ENCODE data around the gene RGL2. TPM values are rescaled to one million over a fixed set of nuclear protein-coding genes. Genes with fewer than 3 reads are reported as not detected.

Gene RGL2
- total RNA-seq, 4 donors from 2014 or later, result 38.2 to 89.3 (median 65.3) TPM

- Histone ChIP-seq H3K27me3 (no peaks in the 10 kb centered on the region), H3K27ac (replicated peaks in 1 of 4) (peak overlapping the region; percentile 93 to 99 (median 98)), H3K4me1 (peaks cover 28 to 60% (median 41%) of the 10 kb centered on the region in 4 donors), H3K9me3 (no peaks in the 10 kb centered on the region), H3K36me3 (peaks cover 14 to 56% (median 52%) of the 10 kb centered on the region in 4 donors), H3K4me3 (peak overlapping the region; percentile 69 to 98 (median 82))
- intact Hi-C loops (cut with DNase I), result no loop called here
- DNase-seq (ENCODE audit: extremely low spot score), result peak; percentile 94
- WGBS, result 1% methylated on average over 31 of the region's 42 CpGs
- TF ChIP-seq POLR2AphosphoS5 (IDR thresholded peaks at IDR 0.05), result peak; percentile 33 to 77
- no peak for TF ChIP-seq EP300 (IDR thresholded peaks at IDR 0.05)
These were observed 578 bp downstream of the RGL2 start for GRCh38 chr6:33297956-33298772.

- Histone ChIP-seq H3K27ac (replicated peaks in 1 of 4) (peak overlapping the region; percentile 93 to 99 (median 98)), H3K27me3 (no peaks in the 10 kb centered on the region), H3K4me3 (peak overlapping the region; percentile 69 to 98 (median 82)), H3K9me3 (no peaks in the 10 kb centered on the region), H3K36me3 (peaks cover 12 to 56% (median 52%) of the 10 kb centered on the region in 4 donors), H3K4me1 (peaks cover 28 to 60% (median 41%) of the 10 kb centered on the region in 4 donors)
- DNase-seq (ENCODE audit: extremely low spot score), result no peak
- 9% methylated on average over 9 of the region's 16 CpGs for WGBS
- TF ChIP-seq POLR2AphosphoS5 (IDR thresholded peaks at IDR 0.05) (no peak), CTCF (IDR thresholded peaks at IDR 0.05) (no peak), EP300 (IDR thresholded peaks at IDR 0.05) (no peak), POLR2A (IDR thresholded peaks at IDR 0.05; ENCODE audit: low read depth) (no peak)
- intact Hi-C loops (cut with DNase I), result no loop called here
These were observed 1.3 kb downstream of the RGL2 start for GRCh38 chr6:33297406-33297955.

GRCh38 chr6:33296797-33297405 lies 1.8 kb downstream of the RGL2 start:
- no peaks in the 10 kb centered on the region for H3K9me3 ChIP-seq
- peak overlapping the region; percentile 93 to 99 (median 98) for H3K27ac ChIP-seq (replicated peaks in 1 of 4)
- TF ChIP-seq EP300 (IDR thresholded peaks at IDR 0.05) (no peak), POLR2A (IDR thresholded peaks at IDR 0.05; ENCODE audit: low read depth) (no peak), CTCF (IDR thresholded peaks at IDR 0.05) (no peak), POLR2AphosphoS5 (IDR thresholded peaks at IDR 0.05) (no peak)
- intact Hi-C loops (cut with DNase I), result no loop called here
- 59% methylated on average over 6 of the region's 12 CpGs for WGBS
- peak overlapping the region; percentile 69 to 98 (median 82) for H3K4me3 ChIP-seq
- H3K27me3 ChIP-seq, result no peaks in the 10 kb centered on the region
- no peak for DNase-seq (ENCODE audit: extremely low spot score)
- H3K4me1 ChIP-seq, result peaks cover 28 to 60% (median 40%) of the 10 kb centered on the region in 4 donors
- H3K36me3 ChIP-seq, result peaks cover 18 to 56% (median 52%) of the 10 kb centered on the region in 4 donors

- no peak for DNase-seq (ENCODE audit: extremely low spot score)
- WGBS, result 82% methylated on average over 14 of the region's 15 CpGs
- Histone ChIP-seq H3K27me3 (no peaks in the 10 kb centered on the region), H3K4me1 (peaks cover 21 to 50% (median 31%) of the 10 kb centered on the region in 4 donors), H3K9me3 (no peaks in the 10 kb centered on the region), H3K36me3 (peaks cover 25 to 64% (median 58%) of the 10 kb centered on the region in 4 donors), H3K27ac (replicated peaks in 1 of 4) (no peak overlapping the region), H3K4me3 (no peak overlapping the region)
- TF ChIP-seq POLR2AphosphoS5 (IDR thresholded peaks at IDR 0.05) (no peak), EP300 (IDR thresholded peaks at IDR 0.05) (no peak), POLR2A (IDR thresholded peaks at IDR 0.05; ENCODE audit: low read depth) (no peak), CTCF (IDR thresholded peaks at IDR 0.05) (no peak)
- intact Hi-C loops (cut with DNase I), result no loop called here
These were observed 2.9 kb downstream of the RGL2 start for GRCh38 chr6:33295621-33296369.

Data from esophagus muscularis mucosa (tissue), 4 donors.